Pancreas (tissue), 10 donors: ENCODE measurements around the gene KCNB1. TPM values are rescaled to one million over a fixed set of nuclear protein-coding genes. Genes with fewer than 3 reads are reported as not detected.

Source experiments
- ATAC-seq, 4 donors: fragments of 200-7000 bp; cut with Tn5 transposase; one replicate each; pipeline versions ENCODE4 v1.8.0 to v1.9.1; 2020; ENCODE audit warnings: mild to moderate bottlenecking in 4 of 4, moderate library complexity in 4 of 4
- DNase-seq, 6 donors: peaks; one replicate each; pipeline ENCODE4 v3.0.0-alpha.2; 2020
- FAIRE-seq: peaks from 2 replicates; lab custom pipeline; 2012; peaks lifted over from hg19 to GRCh38; lab: Jason Lieb, UNC
- H3K27ac ChIP-seq, 4 donors: fragments of 200-600 bp; sonication (generic); 1 replicate in 3 of 4; 2 replicates in 1 of 4; pipeline versions ENCODE4 v1.5.0 to v1.8.0; 2020
- H3K27me3 ChIP-seq, 4 donors: fragments of 200-600 bp; one replicate each; pipeline ENCODE4 v1.8.0; 2021
- H3K36me3 ChIP-seq, 3 donors: fragments of 200-600 bp; sonication (generic) in 1 of 3; one replicate each; pipeline versions ENCODE4 v1.5.0 to v1.8.0; 2020 to 2021
- H3K4me1 ChIP-seq, 3 donors: fragments of 200-600 bp; one replicate each; pipeline ENCODE4 v1.8.0; 2021
- H3K4me3 ChIP-seq, 4 donors: fragments of 200-600 bp; sonication (generic) in 2 of 4; one replicate each; pipeline versions ENCODE4 v1.5.0 to v1.8.0; 2020 to 2021
- H3K9me3 ChIP-seq, 4 donors: fragments of 200-600 bp; one replicate each; pipeline ENCODE4 v1.8.0; 2021
- CTCF ChIP-seq, 4 donors: fragments of 200-600 bp; sonication (generic) in 3 of 4; IDR thresholded peaks; one replicate each; pipeline versions ENCODE4 v1.5.0 to v1.8.0; 2021; ENCODE audit warnings: antibody characterized with exemption in 4 of 4
- WGBS, 2 donors: extraction: QIAGEN DNeasy Blood & Tissue Kit; methylation state at CpG; one replicate each; pipeline ENCODE4 v1.1.7; 2013; 5-methylcytosine and 5-hydroxymethylcytosine counted together
- intact Hi-C, 3 donors: fragments of 100-400 bp; cut with DNase I; formaldehyde crosslinking; loops; one replicate each; pipeline versions ENCODE4 v1.11.1 to v1.14.2; 2022
- polyA plus RNA-seq, 2 donors: library from polyadenylated mRNA; stranded (reverse); fragments of 200-250 nt; gene quantifications; one replicate each; pipeline ENCODE4 v1.2.3, GENCODE V29; 2013
- total RNA-seq, 6 donors: library from RNA; stranded (reverse); fragmentation: NEBNext Ultra II Directional in 4 of 6; extraction: Animal tissue kit (Norgen Biotek cat#: 25700) in 4 of 6; gene quantifications; one replicate each; pipeline versions ENCODE4 v1.2.1 to v1.2.4, GENCODE V29; 2021 to 2023
- donor health status: healthy with polysubstance abuse.
- donor health status: DM: no; HTN: no; CAD: no; lungs with moderate emphysema.
- donor health status: DM: no; HTN: no; CAD: no.
- donor health status: control.
- donor health status: control.
- donor health status: Bipolar disorder and iron deficiency.
- donor health status: DM: yes; HTN: yes; CAD: no.
- donor health status: DM: no; HTN: no; CAD: no.
- donor health status: DM: no; HTN: no; CAD: no.
- donor health status: DM: yes; HTN: yes; CAD: no.

Gene KCNB1
- total and polyA plus RNA-seq, 8 donors, result 0.28 to 2.5 (median 0.31) TPM

DNA sequence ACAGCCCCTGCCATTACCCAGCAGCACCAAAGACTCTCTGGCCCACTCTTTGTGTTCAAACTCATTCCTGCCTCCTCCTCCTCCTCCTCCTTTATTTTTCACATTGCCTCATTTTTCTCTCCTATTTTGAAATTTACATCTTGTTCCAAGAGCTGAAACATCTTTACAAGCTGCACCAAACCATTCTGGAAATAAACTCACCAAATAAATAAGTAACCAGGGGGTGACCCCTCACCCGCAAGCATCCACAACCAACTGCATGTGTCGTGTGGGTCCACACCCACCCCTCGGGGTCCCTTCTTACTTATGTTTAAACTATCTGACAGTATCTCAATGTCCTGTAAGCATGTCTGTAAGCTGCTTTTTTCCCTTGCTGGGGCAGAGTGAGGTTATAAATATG is 1.4 kb downstream of the KCNB1 start:
- Histone ChIP-seq H3K4me1 (peaks cover 0 to 3% (median 0%) of the 10 kb centered on the region in 3 donors), H3K36me3 (no peaks in the 10 kb centered on the region), H3K4me3 (no peak overlapping the region), H3K9me3 (no peaks in the 10 kb centered on the region), H3K27ac (no peak overlapping the region), H3K27me3 (peaks cover 0 to 16% (median 0%) of the 10 kb centered on the region in 4 donors)
- WGBS, 2 donors, result 80 to 88% methylated on average over 3 of the region's 3 CpGs
- DNase-seq (no peak), ATAC-seq (no peak), FAIRE-seq (no peak)
- TF ChIP-seq CTCF (IDR thresholded peaks at IDR 0.05), result no peak
- intact Hi-C loops, result loop anchor here (5.0 to 10.0 kb wide), 3 partner anchors 139 to 146 kb away; no protein-coding TSS in a partner anchor

DNA sequence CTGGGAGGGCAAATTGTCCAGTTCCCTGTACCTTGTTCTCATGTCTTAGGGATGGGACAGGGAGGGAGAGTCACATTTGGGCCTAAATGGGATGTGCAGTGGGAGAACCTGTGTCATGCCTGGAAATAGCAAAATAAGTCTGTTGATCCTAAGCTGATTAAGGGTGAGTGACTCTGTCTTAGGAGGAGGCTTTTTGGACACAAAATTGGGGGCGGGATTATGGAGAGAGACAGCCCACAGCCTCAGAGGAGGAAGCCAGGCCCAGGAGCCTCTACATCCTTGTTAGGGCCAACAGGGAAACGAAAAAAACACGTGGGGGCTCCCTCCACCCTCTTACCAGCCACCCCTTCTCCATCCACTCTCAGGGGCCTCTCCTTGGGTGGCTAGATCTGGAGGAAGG is 2.2 kb downstream of the KCNB1 start:
- no peak for TF ChIP-seq CTCF (IDR thresholded peaks at IDR 0.05)
- WGBS, 2 donors, result 47 to 69% methylated on average over 3 of the region's 3 CpGs
- FAIRE-seq, result no peak

GRCh38 chr20:49479785-49480184 is 2.7 kb downstream of the KCNB1 start:
- no peaks in the 10 kb centered on the region for H3K36me3 ChIP-seq
- H3K9me3 ChIP-seq, result no peaks in the 10 kb centered on the region
- FAIRE-seq (no peak), DNase-seq (no peak), ATAC-seq (no peak)
- no peak for TF ChIP-seq CTCF (IDR thresholded peaks at IDR 0.05)
- no peak overlapping the region for H3K4me3 ChIP-seq
- peaks cover 0 to 3% (median 0%) of the 10 kb centered on the region in 3 donors for H3K4me1 ChIP-seq
- H3K27ac ChIP-seq, result no peak overlapping the region
- intact Hi-C loops, result loop anchor here (5.0 to 10.0 kb wide), 3 partner anchors 137 to 145 kb away; no protein-coding TSS in a partner anchor
- 68 to 70% methylated on average over 6 of the region's 6 CpGs for WGBS, 2 donors
- H3K27me3 ChIP-seq, result peaks cover 0 to 13% (median 0%) of the 10 kb centered on the region in 4 donors

More for the DNA sequence above, 2.2 kb downstream of the KCNB1 start:
- ATAC-seq (no peak), DNase-seq (no peak)
- H3K27ac ChIP-seq, result no peak overlapping the region
- H3K4me1 ChIP-seq, result peaks cover 0 to 3% (median 0%) of the 10 kb centered on the region in 3 donors
- no peak overlapping the region for H3K4me3 ChIP-seq
- H3K36me3 ChIP-seq, result no peaks in the 10 kb centered on the region
- intact Hi-C loops, result loop anchor here (5.0 to 10.0 kb wide), 3 partner anchors 138 to 145 kb away; no protein-coding TSS in a partner anchor
- H3K27me3 ChIP-seq, result peaks cover 0 to 16% (median 0%) of the 10 kb centered on the region in 4 donors
- no peaks in the 10 kb centered on the region for H3K9me3 ChIP-seq

DNA sequence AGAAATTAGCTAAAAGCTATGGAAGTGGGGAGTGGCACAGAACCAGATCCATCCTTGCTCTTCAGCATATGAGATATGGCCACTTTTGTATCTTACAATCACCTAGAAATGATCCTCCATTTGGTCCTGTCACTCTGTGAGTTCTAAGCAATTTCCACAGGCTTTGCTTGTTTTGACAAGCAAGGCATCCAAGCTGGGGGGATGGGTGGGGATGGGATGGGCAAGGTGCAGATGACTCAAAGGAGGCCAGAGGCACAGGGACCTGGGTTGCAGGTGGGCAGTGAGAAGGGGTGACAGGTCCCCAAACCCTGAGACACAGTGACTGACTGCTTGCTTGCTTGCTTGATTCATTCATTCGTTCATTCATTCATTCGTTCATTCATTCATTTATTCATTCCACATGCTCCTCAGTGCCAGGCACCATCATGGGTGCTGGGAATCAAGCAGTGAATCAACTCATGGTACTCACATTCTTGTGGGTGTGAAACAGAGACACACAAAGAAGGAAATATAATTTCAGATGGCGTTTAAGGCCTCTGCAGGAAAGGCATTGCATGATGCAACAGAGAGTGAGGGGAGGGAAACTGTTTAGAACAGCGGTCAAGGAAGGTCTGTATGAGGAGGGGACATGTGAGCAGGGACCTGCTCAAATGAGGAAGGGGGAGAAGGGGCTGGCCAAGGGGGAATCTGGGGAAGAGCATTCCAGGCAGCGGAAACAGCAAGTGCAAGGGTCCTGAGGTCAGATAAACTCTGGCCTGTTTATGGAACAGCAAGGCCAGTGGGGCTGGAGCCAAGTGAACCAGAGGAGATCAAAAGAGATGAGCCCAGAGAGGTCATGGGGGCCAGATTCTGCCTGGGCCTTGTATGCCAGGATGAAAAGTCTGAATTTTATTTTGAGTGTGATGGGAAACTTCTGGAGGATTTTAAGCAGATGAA is 3.4 kb downstream of the KCNB1 start:
- DNase-seq (no peak), ATAC-seq (no peak), FAIRE-seq (no peak)
- Histone ChIP-seq H3K9me3 (no peaks in the 10 kb centered on the region), H3K4me3 (no peak overlapping the region), H3K27me3 (peaks cover 0 to 11% (median 0%) of the 10 kb centered on the region in 4 donors), H3K27ac (no peak overlapping the region), H3K4me1 (peaks cover 0 to 3% (median 0%) of the 10 kb centered on the region in 3 donors), H3K36me3 (no peaks in the 10 kb centered on the region)
- no peak for TF ChIP-seq CTCF (IDR thresholded peaks at IDR 0.05)
- 59 to 61% methylated on average over 5 of the region's 5 CpGs for WGBS, 2 donors
- intact Hi-C loops, result no loop called here
